GM12864 (cell line): Measurements from ENCODE around the gene TRAPPC2.
A peak's percentile ranks its signal among the peaks of the same experiment; 100 is the strongest.

Source experiments
- DNase-seq: peaks from one replicate; pipeline ENCODE4 v3.0.0-alpha.2; 2011; ENCODE audit warnings: low read depth
- H3K4me3 ChIP-seq: 2 replicates; pipeline ENCODE4 v1.5.1; 2011; ENCODE audit warnings: mild to moderate bottlenecking, low read depth, low read length, control low read depth
- TF ChIP-seq, protein P1 (sequence below): IDR thresholded peaks from 2 replicates; pipeline ENCODE4 v1.5.1; 2011; ENCODE audit warnings: low read depth, mild to moderate bottlenecking, moderate library complexity, low read length, control low read depth, inconsistent platforms; ENCODE audit errors: missing control alignments

Gene TRAPPC2

GRCh38 chrX:13697976-13698375 lies 36.4 kb downstream of the TRAPPC2 start:
- DNase-seq, result no peak
- H3K4me3 ChIP-seq, result no peak overlapping the region; the same call in 1 of the 2 replicates
- TF ChIP-seq, protein P1, sequence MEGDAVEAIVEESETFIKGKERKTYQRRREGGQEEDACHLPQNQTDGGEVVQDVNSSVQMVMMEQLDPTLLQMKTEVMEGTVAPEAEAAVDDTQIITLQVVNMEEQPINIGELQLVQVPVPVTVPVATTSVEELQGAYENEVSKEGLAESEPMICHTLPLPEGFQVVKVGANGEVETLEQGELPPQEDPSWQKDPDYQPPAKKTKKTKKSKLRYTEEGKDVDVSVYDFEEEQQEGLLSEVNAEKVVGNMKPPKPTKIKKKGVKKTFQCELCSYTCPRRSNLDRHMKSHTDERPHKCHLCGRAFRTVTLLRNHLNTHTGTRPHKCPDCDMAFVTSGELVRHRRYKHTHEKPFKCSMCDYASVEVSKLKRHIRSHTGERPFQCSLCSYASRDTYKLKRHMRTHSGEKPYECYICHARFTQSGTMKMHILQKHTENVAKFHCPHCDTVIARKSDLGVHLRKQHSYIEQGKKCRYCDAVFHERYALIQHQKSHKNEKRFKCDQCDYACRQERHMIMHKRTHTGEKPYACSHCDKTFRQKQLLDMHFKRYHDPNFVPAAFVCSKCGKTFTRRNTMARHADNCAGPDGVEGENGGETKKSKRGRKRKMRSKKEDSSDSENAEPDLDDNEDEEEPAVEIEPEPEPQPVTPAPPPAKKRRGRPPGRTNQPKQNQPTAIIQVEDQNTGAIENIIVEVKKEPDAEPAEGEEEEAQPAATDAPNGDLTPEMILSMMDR, result no peak

DNA sequence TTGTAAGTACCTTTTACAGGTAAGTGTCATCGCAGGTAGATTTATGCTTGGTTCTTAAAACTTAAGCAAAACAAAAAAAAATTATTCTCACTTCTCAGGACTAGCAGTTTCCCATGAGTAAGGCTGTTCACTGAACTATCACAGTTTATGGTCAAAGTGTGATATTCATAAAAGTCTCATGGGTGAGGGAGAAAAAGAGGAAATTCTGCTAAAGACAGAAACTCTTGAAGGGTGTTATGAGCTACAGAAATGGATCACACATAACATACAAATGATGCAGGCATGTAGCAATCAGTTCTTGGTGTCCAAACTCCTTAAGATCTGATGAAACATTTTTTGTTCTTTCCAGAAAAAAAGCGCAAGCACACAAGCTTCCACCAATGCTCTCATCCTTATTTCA lies 37.0 kb downstream of the TRAPPC2 start:
- DNase-seq, result peak; percentile 53
- H3K4me3 ChIP-seq, result no peak overlapping the region
- TF ChIP-seq, protein P1, result no peak

DNA sequence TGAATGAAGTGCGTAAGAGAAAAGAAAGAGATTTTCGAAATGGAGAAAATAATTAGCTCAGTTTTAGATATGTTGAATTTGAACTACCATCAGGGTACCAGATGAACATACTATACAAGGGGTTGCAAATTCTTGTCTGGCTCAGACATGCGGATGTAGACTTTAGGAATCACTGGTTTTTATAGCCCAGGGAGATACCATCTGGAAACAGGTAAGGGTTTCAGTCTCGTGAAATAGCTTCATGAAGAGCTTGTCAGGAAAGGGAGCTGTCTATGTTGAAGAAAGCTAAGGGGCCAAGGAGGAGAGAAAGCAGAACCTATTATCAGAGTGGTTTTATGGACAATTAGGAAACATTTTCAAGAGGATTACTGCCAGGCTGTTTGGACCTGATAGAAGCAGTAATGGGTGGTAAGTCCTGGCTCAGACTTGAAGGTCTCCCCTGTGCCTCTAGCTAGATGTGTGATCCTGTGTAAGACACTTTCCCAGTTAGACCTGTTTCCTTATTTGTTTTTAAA lies 38.8 kb downstream of the TRAPPC2 start:
- TF ChIP-seq, protein P1, result no peak
- no peak overlapping the region; the same call in 1 of the 2 replicates for H3K4me3 ChIP-seq
- DNase-seq, result no peak

GRCh38 chrX:13694983-13695382 lies 39.4 kb downstream of the TRAPPC2 start:
- no peak for DNase-seq
- TF ChIP-seq, protein P1, result no peak

DNA sequence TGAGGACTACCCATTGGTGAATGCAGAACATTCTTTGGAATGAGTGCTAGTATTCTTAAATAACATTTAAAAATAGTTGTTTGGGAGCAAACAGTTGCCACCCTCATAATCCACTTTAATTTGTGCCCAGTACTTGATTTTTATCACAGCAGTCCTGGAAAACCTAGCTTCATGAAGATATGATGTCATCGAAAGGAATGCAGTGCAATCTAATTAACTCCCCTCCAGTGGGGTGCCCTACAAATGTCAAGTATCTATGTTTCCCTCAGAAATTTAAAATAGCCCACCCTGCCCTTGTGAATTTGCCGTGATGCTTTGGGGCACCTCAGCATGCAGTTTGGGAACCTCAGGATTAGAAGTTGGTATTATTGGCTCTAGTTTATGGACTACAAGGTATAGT lies 40.1 kb downstream of the TRAPPC2 start:
- no peak for DNase-seq
- H3K4me3 ChIP-seq, result no peak overlapping the region
- TF ChIP-seq, protein P1, result no peak

More at GRCh38 chrX:13694983-13695382, 39.4 kb downstream of the TRAPPC2 start:
- H3K4me3 ChIP-seq, result no peak overlapping the region

GRCh38 chrX:13693341-13693961 lies 41.0 kb downstream of the TRAPPC2 start:
- TF ChIP-seq, protein P1, result no peak
- no peak for DNase-seq
- H3K4me3 ChIP-seq, result peak overlapping the region; percentile 77; the same call in 1 of the 2 replicates

GRCh38 chrX:13692771-13693231 lies 41.6 kb downstream of the TRAPPC2 start:
- H3K4me3 ChIP-seq, result peak overlapping the region; percentile 77; the same call in 1 of the 2 replicates
- TF ChIP-seq, protein P1, result no peak
- no peak for DNase-seq
